HepG2 (cell line): Measurements from ENCODE around the gene CNR2. TPM values are rescaled to one million over a fixed set of nuclear protein-coding genes. Genes with fewer than 3 reads are reported as not detected.
A peak's percentile ranks its signal among the peaks of the same experiment; 100 is the strongest.

Source experiments
- ARID2 ChIP-seq: sonication (generic); formaldehyde crosslinking; IDR thresholded peaks from 2 replicates; pipeline ENCODE4 v1.8.1; 2022; ENCODE audit warnings: mild to moderate bottlenecking, missing genetic modification reagents, borderline replicate concordance
- ATF6 ChIP-seq: sonication (generic); formaldehyde crosslinking; conservative IDR thresholded peaks from 2 replicates; pipeline ENCODE4 v1.4.0; 2020; ENCODE audit warnings: missing genetic modification reagents
- CBX5 ChIP-seq: sonication (generic); formaldehyde crosslinking; IDR thresholded peaks from 2 replicates; pipeline ENCODE4 v1.4.0; 2020; ENCODE audit warnings: missing genetic modification reagents, borderline replicate concordance
- DZIP1 ChIP-seq: sonication (generic); formaldehyde crosslinking; IDR thresholded peaks from 2 replicates; pipeline ENCODE4 v1.5.0; 2020; ENCODE audit warnings: mild to moderate bottlenecking, missing genetic modification reagents
- EEA1 ChIP-seq: sonication (generic); formaldehyde crosslinking; IDR thresholded peaks from 2 replicates; pipeline ENCODE4 v1.5.1; 2020; ENCODE audit warnings: mild to moderate bottlenecking, missing genetic modification reagents, borderline replicate concordance
- ESRRA ChIP-seq: sonication (generic); formaldehyde crosslinking; IDR thresholded peaks from 2 replicates; pipeline ENCODE4 v1.5.1; 2020; ENCODE audit warnings: mild to moderate bottlenecking, low read depth, missing genetic modification reagents
- FLYWCH1 ChIP-seq: sonication (generic); formaldehyde crosslinking; IDR thresholded peaks from 2 replicates; pipeline ENCODE4 v1.8.1; 2023; ENCODE audit warnings: mild to moderate bottlenecking, missing genetic modification reagents
- FOXC1 ChIP-seq: sonication (generic); formaldehyde crosslinking; IDR thresholded peaks from 2 replicates; pipeline ENCODE4 v1.8.0; 2022; ENCODE audit warnings: mild to moderate bottlenecking, missing genetic modification reagents, borderline replicate concordance
- FOXM1 ChIP-seq: sonication (generic); formaldehyde crosslinking; IDR thresholded peaks from 2 replicates; pipeline ENCODE4 v1.5.0; 2020; ENCODE audit warnings: missing genetic modification reagents
- JUND ChIP-seq: sonication (generic); formaldehyde crosslinking; IDR thresholded peaks from 2 replicates; pipeline ENCODE4 v1.8.0; 2022; ENCODE audit warnings: mild to moderate bottlenecking, missing genetic modification reagents
- MAF1 ChIP-seq: sonication (generic); formaldehyde crosslinking; IDR thresholded peaks from 2 replicates; pipeline ENCODE4 v1.5.0; 2020; ENCODE audit warnings: missing genetic modification reagents, borderline replicate concordance
- NFIC ChIP-seq: IDR thresholded peaks from 2 replicates; pipeline ENCODE4 v1.6.1; 2012; ENCODE audit warnings: mild to moderate bottlenecking, low read length, inconsistent platforms
- NPAS2 ChIP-seq: sonication (generic); formaldehyde crosslinking; IDR thresholded peaks from 2 replicates; pipeline ENCODE4 v1.8.0; 2022; ENCODE audit warnings: mild to moderate bottlenecking, missing genetic modification reagents, borderline replicate concordance
- SRSF4 ChIP-seq: fragments of 200-400 bp; formaldehyde crosslinking; IDR thresholded peaks from one replicate; pipeline ENCODE4 v1.6.1; 2018; ENCODE audit warnings: mild to moderate bottlenecking, low read depth, low read length, moderate library complexity; ENCODE audit not compliant: poor library complexity, severe bottlenecking
- TEF ChIP-seq: sonication (generic); formaldehyde crosslinking; IDR thresholded peaks from 2 replicates; pipeline ENCODE4 v1.5.0; 2020; ENCODE audit warnings: missing genetic modification reagents
- TERF1 ChIP-seq: sonication (generic); formaldehyde crosslinking; IDR thresholded peaks from 2 replicates; pipeline ENCODE4 v1.8.0; 2022; ENCODE audit warnings: mild to moderate bottlenecking, missing genetic modification reagents, moderate library complexity
- ZNF232 ChIP-seq: sonication (generic); formaldehyde crosslinking; IDR thresholded peaks from 2 replicates; pipeline ENCODE4 v1.4.0; 2020; ENCODE audit warnings: missing genetic modification reagents, borderline replicate concordance
- ZNF362 ChIP-seq: sonication (generic); formaldehyde crosslinking; IDR thresholded peaks from 2 replicates; pipeline ENCODE4 v1.4.0; 2020; ENCODE audit warnings: missing genetic modification reagents, mild to moderate bottlenecking, borderline replicate concordance
- ZNF468 ChIP-seq: sonication (generic); formaldehyde crosslinking; IDR thresholded peaks from 2 replicates; pipeline ENCODE4 v1.8.0; 2022; ENCODE audit warnings: mild to moderate bottlenecking, moderate library complexity, missing genetic modification reagents
- ZNF510 ChIP-seq: sonication (generic); formaldehyde crosslinking; IDR thresholded peaks from 2 replicates; pipeline ENCODE4 v1.4.0; 2020; ENCODE audit warnings: low read depth, mild to moderate bottlenecking, missing genetic modification reagents
- ZNF766 ChIP-seq: sonication (generic); formaldehyde crosslinking; IDR thresholded peaks from 2 replicates; pipeline ENCODE4 v1.5.0; 2020; ENCODE audit warnings: missing genetic modification reagents, borderline replicate concordance
- polyA plus RNA-seq, 8 experiments: library from polyadenylated mRNA; depleted of rRNA in 3 of 8; stranded (reverse) in 7 of 8; unstranded in 1 of 8; fragments of >200 nt; fragmentation: Illumina TruSeq in 4 of 8; extraction: Trizol in 4 of 8; gene quantifications; 2 replicates each; pipeline versions ENCODE4 v1.2.1 to v1.2.3, GENCODE V29; 2011 to 2016; ENCODE audit warnings: low read depth in 4 of 8, missing spikeins in 1 of 8, mixed read lengths in 1 of 8; ENCODE audit not compliant: insufficient read depth in 1 of 8
- total RNA-seq, 5 experiments: library from RNA; depleted of rRNA; stranded (reverse); fragments of >200 nt; fragmentation: Illumina TruSeq; extraction: Trizol; gene quantifications; 2 replicates each; pipeline ENCODE4 v1.2.3, GENCODE V29; 2016; ENCODE audit warnings: low read depth in 1 of 5

Gene CNR2
- total and polyA plus RNA-seq, 2 of the 13 experiments (the other 11 are each of a cell fraction or from before 2014, with no cell fraction given), result not detected

- TF ChIP-seq ATF6 (CRISPR knock-in tag), result no peak; the same call in 1 of the 2 replicates
- 0 out of 2 replicates have a peak, but pooled peaks have one; percentile 39 for TF ChIP-seq DZIP1 (CRISPR knock-in tag)
- TF ChIP-seq SRSF4, result no peak
- no peak for TF ChIP-seq MAF1 (CRISPR knock-in tag)
- TF ChIP-seq FOXM1 (CRISPR knock-in tag), result peak; percentile 69; the same call in 1 of the 2 replicates
- no peak; the same call in 1 of the 2 replicates for TF ChIP-seq NFIC
- no peak for TF ChIP-seq NPAS2 (CRISPR knock-in tag)
- no peak; the same call in 1 of the 2 replicates for TF ChIP-seq ZNF468
- peak; percentile 28; the same call in 1 of the 2 replicates for TF ChIP-seq ZNF362 (CRISPR knock-in tag)
- TF ChIP-seq FOXC1 (CRISPR knock-in tag), result peak; percentile 88; the same call in 1 of the 2 replicates
- TF ChIP-seq TERF1 (CRISPR knock-in tag), result no peak
- peak; percentile 75; the same call in 1 of the 2 replicates for TF ChIP-seq ZNF510 (CRISPR knock-in tag)
- peak; percentile 69; the same call in 1 of the 2 replicates for TF ChIP-seq TEF
- peak; percentile 67; the same call in 1 of the 2 replicates for TF ChIP-seq ZNF766
- no peak for TF ChIP-seq CBX5 (CRISPR knock-in tag)
- TF ChIP-seq EEA1 (CRISPR knock-in tag), result no peak
- TF ChIP-seq ARID2 (CRISPR knock-in tag), result no peak
- no peak for TF ChIP-seq ESRRA (CRISPR knock-in tag)
- TF ChIP-seq JUND, result peak; percentile 55; the same call in 1 of the 2 replicates
- TF ChIP-seq ZNF232 (CRISPR knock-in tag), result peak; percentile 89
- no peak for TF ChIP-seq FLYWCH1 (CRISPR knock-in tag)
Observed at GRCh38 chr1:23825076-23825761, 87.9 kb downstream of the CNR2 start, which contains the start of gene HMGCL (continued).
